Stimulated activated CD8-positive, alpha-beta memory T cell treated with anti-CD3 and anti-CD28 coated beads, Interleukin-7, amount 100 ng/mL, for 4 hours (primary cell): ENCODE data around the gene CERKL.

Source experiments
- DNase-seq, 2 donors: peaks; one replicate each; pipeline ENCODE4 v3.0.0-alpha.2; 2020; ENCODE audit warnings: low read depth in 2 of 2

The CERKL gene

GRCh38 chr2:181520253-181520652 is 136.7 kb downstream of the CERKL start:
- DNase-seq: no peak

GRCh38 chr2:181517685-181518301 is 139.1 kb downstream of the CERKL start:
- DNase-seq: no peak

- no peak for DNase-seq
These were observed 139.9 kb downstream of the CERKL start for GRCh38 chr2:181516992-181517391.

- no peak for DNase-seq
These were observed 141.2 kb downstream of the CERKL start for GRCh38 chr2:181515719-181516118.

- no peak for DNase-seq
These were observed 156.7 kb downstream of the CERKL start for GRCh38 chr2:181500201-181500600.

- no peak for DNase-seq
These were observed 157.7 kb downstream of the CERKL start for GRCh38 chr2:181499231-181499630.
